Measurements from ENCODE around the gene RHPN2. TPM values are rescaled to one million over a fixed set of nuclear protein-coding genes. Genes with fewer than 3 reads are reported as not detected.
"Not testable (repeated sequence)": the region's sequence is repeated elsewhere in the genome, so short reads cannot be mapped to it uniquely, and the experiment has no call there.

RHPN2 gene
- total and polyA plus RNA-seq, 4 donors: 3.7 to 10.3 (median 9.6) TPM

DNA sequence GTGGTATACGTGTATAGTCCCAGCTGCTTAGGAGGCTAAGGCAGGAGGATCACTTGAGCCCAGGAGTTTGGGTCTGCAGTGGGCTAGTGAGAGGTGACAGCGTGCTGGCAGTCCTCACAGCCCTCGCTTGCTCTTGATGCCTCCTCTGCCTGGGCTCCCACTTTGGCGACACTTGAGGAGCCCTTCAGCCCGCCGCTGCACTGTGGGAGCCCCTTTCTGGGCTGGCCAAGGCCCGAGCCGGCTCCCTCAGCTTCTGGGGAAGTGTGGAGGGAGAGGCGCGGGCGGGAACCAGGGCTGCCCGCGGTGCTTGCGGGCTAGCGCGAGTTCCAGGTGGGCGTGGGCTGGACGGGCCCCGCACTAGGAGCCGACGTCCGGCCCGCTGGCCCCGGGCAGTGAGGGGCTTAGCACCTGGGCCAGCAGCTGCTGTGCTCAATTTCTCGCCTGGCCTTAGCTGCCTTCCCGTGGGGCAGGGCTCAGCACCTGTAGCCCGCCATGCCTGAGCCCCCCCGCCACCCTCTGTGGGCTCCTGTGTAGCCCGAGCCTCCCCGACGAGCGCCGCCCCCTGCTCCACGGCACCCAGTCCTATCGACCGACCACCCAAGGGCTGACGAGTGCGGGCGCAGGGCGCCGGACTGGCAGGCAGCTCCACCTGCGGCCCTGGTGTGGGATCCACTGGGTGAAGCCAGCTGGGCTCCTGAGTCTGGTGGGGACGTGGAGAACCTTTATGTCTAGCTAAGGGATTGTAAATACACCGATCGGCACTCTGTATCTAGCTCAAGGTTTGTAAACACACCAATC, 28.1 kb downstream of the RHPN2 start:
- 98% methylated on average over 42 of the region's 45 CpGs for WGBS (ENCODE audit: insufficient coverage)
- not testable (repeated sequence) for H3K4me1 ChIP-seq (ENCODE audit: control insufficient read depth, insufficient read depth, low read length); H3K27ac ChIP-seq (ENCODE audit: low read depth, low read length); H3K4me3 ChIP-seq (ENCODE audit: low read depth, low read length); DNase-seq (ENCODE audit: low read depth in 4 of 6, low spot score in 6 of 6); H3K36me3 ChIP-seq (ENCODE audit: control insufficient read depth, insufficient read depth, low read length); H3K9me3 ChIP-seq (ENCODE audit: control insufficient read depth, insufficient read depth, low read length); H3K27me3 ChIP-seq (ENCODE audit: control insufficient read depth, insufficient read depth, low read length)

DNA sequence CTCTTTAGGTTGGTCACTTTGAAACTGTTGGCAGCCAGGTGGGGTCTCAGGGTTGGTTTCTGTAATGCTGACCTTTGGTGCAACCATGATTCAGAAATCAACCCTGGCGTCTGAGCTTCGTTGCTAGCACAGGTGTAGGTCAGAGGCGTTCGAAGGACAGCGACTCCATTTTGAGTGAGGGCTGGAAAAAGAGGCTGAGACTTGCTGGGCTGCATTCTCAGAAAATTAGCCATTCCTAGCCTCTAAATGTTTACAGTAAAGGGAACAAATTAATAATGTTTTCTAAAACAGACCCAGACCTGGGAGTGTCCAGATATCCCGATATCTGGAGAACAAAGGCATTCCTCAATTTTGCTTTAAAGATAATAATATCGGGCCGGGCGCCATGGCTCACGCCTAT, 29.2 kb downstream of the RHPN2 start:
- Histone ChIP-seq H3K9me3 (ENCODE audit: control insufficient read depth, insufficient read depth, low read length) (no peaks in the 10 kb centered on the region), H3K36me3 (ENCODE audit: control insufficient read depth, insufficient read depth, low read length) (no peaks in the 10 kb centered on the region), H3K4me3 (ENCODE audit: low read depth, low read length) (no peak overlapping the region), H3K27ac (ENCODE audit: low read depth, low read length) (no peak overlapping the region), H3K4me1 (ENCODE audit: control insufficient read depth, insufficient read depth, low read length) (no peaks in the 10 kb centered on the region), H3K27me3 (ENCODE audit: control insufficient read depth, insufficient read depth, low read length) (no peaks in the 10 kb centered on the region)
- 97% methylated on average over 7 of the region's 10 CpGs for WGBS (ENCODE audit: insufficient coverage)
- DNase-seq (ENCODE audit: low read depth in 4 of 6, low spot score in 6 of 6): no peak

DNA sequence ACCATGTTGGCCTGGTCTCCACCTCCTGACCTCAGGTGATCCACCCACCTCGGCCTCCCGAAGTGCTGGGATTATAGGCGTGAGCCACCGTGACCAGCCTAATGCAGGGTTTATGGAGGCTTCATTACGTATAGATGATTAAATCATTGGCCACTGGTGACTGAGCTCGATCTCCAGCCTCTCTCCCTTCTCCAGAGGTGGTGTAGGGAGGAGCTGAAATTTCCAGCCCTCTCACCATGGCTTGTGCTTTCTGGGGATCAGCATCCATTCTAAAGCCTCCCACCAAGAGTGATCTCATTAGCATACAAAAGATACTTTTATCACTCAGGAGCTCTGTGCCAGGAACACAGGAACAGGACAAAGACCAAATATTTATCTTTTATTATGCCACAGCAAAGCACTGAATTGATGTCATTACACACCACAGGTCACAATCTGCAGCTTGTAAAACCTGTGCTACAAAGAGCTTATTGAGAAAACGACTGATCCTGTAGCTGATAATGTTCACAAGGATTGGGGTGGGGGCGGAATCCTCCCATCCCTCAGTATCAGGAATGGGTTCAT, 32.4 kb downstream of the RHPN2 start:
- H3K27ac ChIP-seq (ENCODE audit: low read depth, low read length): no peak overlapping the region
- DNase-seq (ENCODE audit: low read depth in 4 of 6, low spot score in 6 of 6): no peak
- H3K4me1 ChIP-seq (ENCODE audit: control insufficient read depth, insufficient read depth, low read length): no peaks in the 10 kb centered on the region
- peaks cover 2% of the 10 kb centered on the region for H3K9me3 ChIP-seq (ENCODE audit: control insufficient read depth, insufficient read depth, low read length)
- no peaks in the 10 kb centered on the region for H3K27me3 ChIP-seq (ENCODE audit: control insufficient read depth, insufficient read depth, low read length)
- no peak overlapping the region for H3K4me3 ChIP-seq (ENCODE audit: low read depth, low read length)
- no CpG with 5 or more reads among the region's 8 CpGs for WGBS (ENCODE audit: insufficient coverage)
- H3K36me3 ChIP-seq (ENCODE audit: control insufficient read depth, insufficient read depth, low read length): no peaks in the 10 kb centered on the region

DNA sequence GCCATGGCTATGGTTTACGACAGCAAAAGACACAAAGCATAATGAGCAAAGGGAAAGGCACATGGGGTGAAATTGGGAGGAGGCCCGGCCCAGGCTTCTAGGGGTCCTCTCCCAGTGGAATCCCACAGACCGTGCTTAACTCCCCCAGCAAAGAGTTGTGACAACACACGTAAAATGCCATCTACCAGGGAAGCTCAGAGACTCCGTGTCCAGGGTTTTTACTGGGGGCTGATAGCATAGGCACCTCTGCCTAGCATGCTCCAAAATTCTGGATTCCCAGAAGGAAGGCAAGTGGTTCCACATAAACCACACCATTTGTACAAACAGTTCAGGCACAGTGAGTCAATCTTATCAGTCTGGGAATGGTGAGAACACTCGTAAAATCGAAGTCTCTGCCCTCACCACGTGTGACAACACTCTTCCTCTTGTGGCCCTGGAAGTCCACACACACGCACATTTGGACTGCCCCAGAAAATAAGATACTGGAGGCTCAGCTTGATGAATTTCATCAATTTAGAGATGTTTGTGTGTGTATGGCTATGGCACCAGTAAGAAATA, 34.9 kb downstream of the RHPN2 start:
- no peak for DNase-seq (ENCODE audit: low read depth in 4 of 6, low spot score in 6 of 6)
- WGBS (ENCODE audit: insufficient coverage): 98% methylated on average over 8 of the region's 9 CpGs
- peaks cover 2% of the 10 kb centered on the region for H3K9me3 ChIP-seq (ENCODE audit: control insufficient read depth, insufficient read depth, low read length)

DNA sequence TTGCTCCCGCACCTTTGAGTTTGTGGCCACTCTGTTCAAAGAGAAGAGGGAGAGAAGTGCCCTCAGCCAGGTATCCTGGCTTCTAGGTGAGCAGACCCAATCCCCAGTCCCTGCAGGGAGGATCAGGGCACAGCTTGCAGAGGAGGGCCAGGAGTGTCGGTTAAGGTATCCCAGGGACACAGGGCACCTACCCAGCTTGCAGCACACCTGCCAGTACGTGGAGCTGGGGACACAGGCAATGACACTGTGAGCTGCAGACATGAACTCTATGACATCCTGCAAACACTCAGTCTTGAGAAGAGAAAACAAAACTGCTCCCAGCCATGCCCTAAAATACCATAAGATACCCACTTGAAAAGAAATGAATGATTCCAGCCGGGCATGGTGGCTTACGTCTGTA, 38.1 kb downstream of the RHPN2 start:
- H3K4me1 ChIP-seq (ENCODE audit: control insufficient read depth, insufficient read depth, low read length); DNase-seq (ENCODE audit: low read depth in 4 of 6, low spot score in 6 of 6); H3K9me3 ChIP-seq (ENCODE audit: control insufficient read depth, insufficient read depth, low read length); H3K27me3 ChIP-seq (ENCODE audit: control insufficient read depth, insufficient read depth, low read length); H3K4me3 ChIP-seq (ENCODE audit: low read depth, low read length); H3K27ac ChIP-seq (ENCODE audit: low read depth, low read length); H3K36me3 ChIP-seq (ENCODE audit: control insufficient read depth, insufficient read depth, low read length): not testable (repeated sequence)
- 97% methylated on average over 5 of the region's 5 CpGs for WGBS (ENCODE audit: insufficient coverage)

More for the DNA sequence above, 34.9 kb downstream of the RHPN2 start:
- Histone ChIP-seq H3K27me3 (ENCODE audit: control insufficient read depth, insufficient read depth, low read length) (no peaks in the 10 kb centered on the region), H3K27ac (ENCODE audit: low read depth, low read length) (no peak overlapping the region), H3K36me3 (ENCODE audit: control insufficient read depth, insufficient read depth, low read length) (no peaks in the 10 kb centered on the region), H3K4me1 (ENCODE audit: control insufficient read depth, insufficient read depth, low read length) (no peaks in the 10 kb centered on the region), H3K4me3 (ENCODE audit: low read depth, low read length) (no peak overlapping the region)

DNA sequence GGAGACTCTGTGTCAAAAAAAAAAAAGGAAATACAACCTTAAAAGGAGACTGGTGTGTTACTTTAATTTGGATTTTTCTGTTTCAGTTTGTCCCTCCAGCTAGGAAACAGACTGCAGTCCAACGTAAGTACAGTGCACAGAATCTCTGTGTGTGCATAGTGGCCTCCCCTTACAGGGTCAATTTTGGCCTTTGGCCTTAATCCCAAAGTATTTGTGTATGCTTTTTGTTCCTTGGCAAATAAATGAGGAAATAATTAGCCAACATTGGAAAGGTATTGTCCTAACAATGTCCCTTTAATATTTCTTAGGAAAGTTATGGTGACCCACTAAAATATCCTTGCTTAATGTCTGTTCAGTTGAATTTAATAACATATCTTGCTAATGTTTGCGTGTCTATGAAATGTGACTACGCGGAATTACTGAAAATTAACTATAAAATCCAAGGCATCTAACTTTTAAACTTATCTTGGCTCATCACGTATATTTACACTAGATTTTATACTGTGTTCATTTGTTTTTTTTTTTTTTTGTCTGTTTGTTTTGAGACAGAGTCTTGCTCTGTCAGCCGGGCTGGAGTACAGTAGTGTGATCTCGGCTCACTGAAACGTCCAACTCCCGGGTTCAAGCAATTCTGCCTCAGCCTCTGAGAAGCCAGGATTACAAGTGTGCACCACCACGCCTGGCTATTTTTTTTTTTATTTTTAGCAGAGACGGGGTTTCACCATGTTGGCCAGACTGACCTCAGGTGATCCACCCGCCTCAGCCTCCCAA, 39.0 kb downstream of the RHPN2 start:
- not testable (repeated sequence) for H3K27me3 ChIP-seq (ENCODE audit: control insufficient read depth, insufficient read depth, low read length); H3K4me1 ChIP-seq (ENCODE audit: control insufficient read depth, insufficient read depth, low read length); H3K27ac ChIP-seq (ENCODE audit: low read depth, low read length); H3K4me3 ChIP-seq (ENCODE audit: low read depth, low read length); DNase-seq (ENCODE audit: low read depth in 4 of 6, low spot score in 6 of 6); H3K9me3 ChIP-seq (ENCODE audit: control insufficient read depth, insufficient read depth, low read length); H3K36me3 ChIP-seq (ENCODE audit: control insufficient read depth, insufficient read depth, low read length)
- WGBS (ENCODE audit: insufficient coverage): 91% methylated on average over 5 of the region's 12 CpGs

DNA sequence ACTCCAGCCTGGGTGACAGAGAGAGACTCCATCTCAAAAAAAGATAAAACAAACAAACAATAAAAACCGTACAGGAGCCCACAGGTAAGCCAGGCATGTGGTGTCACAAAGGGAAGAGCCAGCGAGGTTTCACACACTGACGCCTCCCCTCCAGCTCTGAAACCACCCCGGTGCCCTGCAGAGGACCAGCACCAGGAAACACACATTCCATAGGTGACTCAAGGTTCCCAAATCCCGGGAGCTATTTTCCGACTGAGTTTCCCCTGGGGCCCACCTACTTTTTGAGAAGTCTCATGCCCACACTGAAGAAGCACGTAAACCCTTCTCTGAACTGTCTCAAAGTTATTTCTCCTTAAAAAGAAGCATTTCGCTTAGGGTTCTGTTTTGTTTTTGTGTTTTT, 40.3 kb downstream of the RHPN2 start:
- WGBS (ENCODE audit: insufficient coverage): 90% methylated on average over 7 of the region's 8 CpGs
- DNase-seq (ENCODE audit: low read depth in 4 of 6, low spot score in 6 of 6): no peak
- no peak overlapping the region for H3K4me3 ChIP-seq (ENCODE audit: low read depth, low read length)
- no peaks in the 10 kb centered on the region for H3K27me3 ChIP-seq (ENCODE audit: control insufficient read depth, insufficient read depth, low read length)
- H3K27ac ChIP-seq (ENCODE audit: low read depth, low read length): no peak overlapping the region
- peaks cover 2% of the 10 kb centered on the region for H3K9me3 ChIP-seq (ENCODE audit: control insufficient read depth, insufficient read depth, low read length)
- H3K36me3 ChIP-seq (ENCODE audit: control insufficient read depth, insufficient read depth, low read length): peaks cover 10% of the 10 kb centered on the region
- H3K4me1 ChIP-seq (ENCODE audit: control insufficient read depth, insufficient read depth, low read length): no peaks in the 10 kb centered on the region

DNA sequence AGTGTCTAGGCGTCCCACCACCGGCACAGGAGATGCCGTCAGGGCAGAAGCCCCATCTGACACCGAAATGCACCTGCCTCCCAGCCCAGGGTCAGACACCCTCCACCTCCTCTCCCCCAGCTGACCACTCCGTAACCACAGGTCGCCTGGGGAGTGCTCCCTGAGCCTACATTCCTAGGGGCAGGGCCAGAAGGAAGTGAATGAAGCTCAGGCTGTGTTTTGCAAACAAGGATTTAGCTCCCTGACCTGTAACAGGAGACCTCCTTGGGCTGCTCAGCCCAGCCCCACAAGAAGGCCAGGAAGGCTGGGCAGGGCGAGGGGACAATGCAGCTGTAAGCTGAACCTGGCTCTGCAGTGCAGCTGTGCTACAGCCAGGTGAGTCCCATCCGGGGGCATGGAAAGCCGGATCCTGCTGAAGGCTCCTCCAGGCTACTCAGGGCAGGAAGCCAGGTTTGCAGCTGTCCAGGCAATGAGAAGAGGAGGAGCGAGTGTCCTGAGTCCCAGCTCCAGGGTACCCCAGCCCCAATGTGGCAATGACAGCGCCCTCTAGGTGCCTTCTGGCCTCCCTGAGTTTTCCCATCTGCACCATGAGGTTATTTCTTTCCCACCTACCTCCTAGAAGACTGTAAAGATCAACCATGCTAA, 42.1 kb downstream of the RHPN2 start:
- H3K36me3 ChIP-seq (ENCODE audit: control insufficient read depth, insufficient read depth, low read length): peaks cover 10% of the 10 kb centered on the region
- H3K27me3 ChIP-seq (ENCODE audit: control insufficient read depth, insufficient read depth, low read length): no peaks in the 10 kb centered on the region
- no peaks in the 10 kb centered on the region for H3K4me1 ChIP-seq (ENCODE audit: control insufficient read depth, insufficient read depth, low read length)
- no peak overlapping the region for H3K4me3 ChIP-seq (ENCODE audit: low read depth, low read length)
- H3K9me3 ChIP-seq (ENCODE audit: control insufficient read depth, insufficient read depth, low read length): peaks cover 2% of the 10 kb centered on the region
- DNase-seq (ENCODE audit: low read depth in 4 of 6, low spot score in 6 of 6): no peak
- 55% methylated on average over 7 of the region's 11 CpGs for WGBS (ENCODE audit: insufficient coverage)
- no peak overlapping the region for H3K27ac ChIP-seq (ENCODE audit: low read depth, low read length)

DNA sequence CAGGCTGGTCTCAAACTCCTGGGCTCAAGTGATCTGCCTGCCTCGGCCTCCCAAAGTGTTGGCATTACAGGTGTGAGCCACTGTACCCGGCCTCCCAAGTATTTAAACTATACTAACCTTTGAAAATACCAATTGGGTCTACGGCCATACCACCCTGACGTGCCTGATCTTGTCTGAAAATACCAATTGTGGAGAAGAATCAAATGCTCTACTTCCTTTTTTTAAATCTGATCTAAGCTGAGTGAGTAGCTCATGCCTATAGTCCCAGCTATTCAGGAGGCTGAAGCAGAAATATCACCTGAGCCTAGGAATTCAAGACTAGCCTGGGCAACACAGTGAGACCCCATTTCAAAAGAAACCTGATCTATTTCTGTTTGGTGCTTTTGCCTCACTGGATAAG, 53.8 kb downstream of the RHPN2 start:
- no CpG with 5 or more reads among the region's 4 CpGs for WGBS (ENCODE audit: insufficient coverage)
- not testable (repeated sequence) for H3K4me1 ChIP-seq (ENCODE audit: control insufficient read depth, insufficient read depth, low read length)

More for the DNA sequence above, 53.8 kb downstream of the RHPN2 start:
- H3K4me3 ChIP-seq (ENCODE audit: low read depth, low read length); DNase-seq (ENCODE audit: low read depth in 4 of 6, low spot score in 6 of 6); H3K9me3 ChIP-seq (ENCODE audit: control insufficient read depth, insufficient read depth, low read length); H3K27me3 ChIP-seq (ENCODE audit: control insufficient read depth, insufficient read depth, low read length); H3K27ac ChIP-seq (ENCODE audit: low read depth, low read length): not testable (repeated sequence)
- H3K36me3 ChIP-seq (ENCODE audit: control insufficient read depth, insufficient read depth, low read length): peaks cover 13% of the 10 kb centered on the region
